AG04449 (cell line): ENCODE data around the gene HOXB8.

Experiments
- CTCF ChIA-PET: fragments of 350-600 bp; formaldehyde crosslinking; extraction: SDS; loops from one replicate; lab custom pipeline; 2021; ENCODE audit warnings: antibody characterized with exemption; lab: Yijun Ruan, JAX
- POLR2A ChIA-PET: fragments of 400-600, 350-600 bp; formaldehyde crosslinking; extraction: SDS; loops from one replicate; lab custom pipeline; 2020; ENCODE audit warnings: antibody characterized with exemption, inconsistent platforms; lab: Yijun Ruan, JAX
- DNase-seq: peaks from one replicate; pipeline ENCODE4 v3.0.0-alpha.2; 2010; ENCODE audit warnings: low read depth, low spot score
- H3K4me3 ChIP-seq: 2 replicates; pipeline ENCODE4 v1.5.1; 2011; ENCODE audit warnings: low read depth, mild to moderate bottlenecking, control low read depth, low read length
- TF ChIP-seq, protein P1 (sequence below): IDR thresholded peaks from one replicate; pipeline ENCODE4 v1.5.1; 2011; ENCODE audit warnings: mild to moderate bottlenecking, moderate library complexity, low read length, control low read depth, inconsistent platforms; ENCODE audit not compliant: insufficient read depth; ENCODE audit errors: missing control alignments

HOXB8 gene

DNA sequence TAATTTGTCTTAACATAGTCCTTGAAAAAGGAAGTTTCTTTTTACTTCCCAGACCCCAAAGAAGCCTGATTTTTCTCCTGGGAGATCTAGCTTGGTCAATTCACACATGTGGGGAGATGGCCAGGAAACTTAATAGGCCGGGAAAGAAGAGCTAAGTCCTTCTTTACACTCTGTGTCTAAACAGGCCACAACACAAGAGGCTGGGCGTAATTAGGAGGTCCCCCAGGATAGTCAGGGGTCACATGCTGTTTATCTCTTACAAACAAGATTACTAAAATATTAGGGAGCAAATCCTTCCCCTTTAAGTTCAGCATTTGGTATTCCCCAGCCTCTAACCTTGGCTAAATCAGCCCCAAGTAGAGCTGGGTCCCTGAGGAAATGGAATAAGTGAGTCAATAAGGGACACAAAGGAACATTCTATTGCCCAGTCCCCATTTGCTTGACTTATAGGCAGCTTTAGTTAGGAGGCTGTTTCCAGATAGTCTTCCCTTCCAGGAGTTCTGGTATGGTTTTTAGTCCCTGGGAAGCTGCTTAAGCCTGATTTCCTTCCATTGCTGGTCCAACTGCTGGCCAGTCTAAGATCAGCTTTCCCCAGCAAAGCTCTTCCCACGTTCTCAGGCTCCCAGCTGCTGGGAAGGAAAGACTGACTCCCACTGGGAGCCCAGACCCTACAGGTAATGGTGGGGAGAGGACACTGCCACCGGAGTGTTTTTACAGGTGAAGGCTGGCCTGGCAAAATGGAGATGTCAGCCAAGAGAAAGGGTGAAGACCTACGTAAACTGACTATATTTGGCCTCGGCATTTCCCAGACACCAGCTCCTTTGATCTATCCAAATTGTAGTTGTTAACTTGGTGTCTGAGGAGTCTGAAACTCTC is 25.1 kb upstream of the HOXB8 start:
- ChIA-PET CTCF (interaction anchor here (0.9 to 1.4 kb wide), 5 partner anchors 9 to 378 kb away, joined by 3 to 4 read pairs (median 3); partner anchors contain the start of gene HOXB9), POLR2A (no interaction called here)
- no peak overlapping the region for H3K4me3 ChIP-seq
- TF ChIP-seq, protein P1, sequence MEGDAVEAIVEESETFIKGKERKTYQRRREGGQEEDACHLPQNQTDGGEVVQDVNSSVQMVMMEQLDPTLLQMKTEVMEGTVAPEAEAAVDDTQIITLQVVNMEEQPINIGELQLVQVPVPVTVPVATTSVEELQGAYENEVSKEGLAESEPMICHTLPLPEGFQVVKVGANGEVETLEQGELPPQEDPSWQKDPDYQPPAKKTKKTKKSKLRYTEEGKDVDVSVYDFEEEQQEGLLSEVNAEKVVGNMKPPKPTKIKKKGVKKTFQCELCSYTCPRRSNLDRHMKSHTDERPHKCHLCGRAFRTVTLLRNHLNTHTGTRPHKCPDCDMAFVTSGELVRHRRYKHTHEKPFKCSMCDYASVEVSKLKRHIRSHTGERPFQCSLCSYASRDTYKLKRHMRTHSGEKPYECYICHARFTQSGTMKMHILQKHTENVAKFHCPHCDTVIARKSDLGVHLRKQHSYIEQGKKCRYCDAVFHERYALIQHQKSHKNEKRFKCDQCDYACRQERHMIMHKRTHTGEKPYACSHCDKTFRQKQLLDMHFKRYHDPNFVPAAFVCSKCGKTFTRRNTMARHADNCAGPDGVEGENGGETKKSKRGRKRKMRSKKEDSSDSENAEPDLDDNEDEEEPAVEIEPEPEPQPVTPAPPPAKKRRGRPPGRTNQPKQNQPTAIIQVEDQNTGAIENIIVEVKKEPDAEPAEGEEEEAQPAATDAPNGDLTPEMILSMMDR, result no peak
- no peak for DNase-seq

DNA sequence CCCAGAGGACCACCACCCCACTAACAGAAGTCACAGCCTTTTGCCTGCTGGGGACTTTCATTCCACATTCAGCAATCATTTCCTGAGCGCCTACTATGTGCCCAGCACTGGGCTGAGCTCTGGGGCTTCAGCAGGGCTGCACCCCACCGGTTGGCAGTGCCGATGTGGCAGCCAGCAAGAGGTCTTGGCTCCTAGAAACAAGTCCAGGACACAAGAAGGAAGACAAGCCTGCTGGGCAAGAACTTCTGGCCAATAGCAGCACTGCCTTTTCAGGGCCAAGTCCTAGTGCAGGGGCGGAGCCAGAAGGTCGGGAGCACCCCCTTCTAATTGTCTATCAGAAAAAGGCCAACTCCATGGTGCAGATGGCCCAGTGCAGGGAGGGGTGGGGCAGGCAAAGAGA is 24.0 kb upstream of the HOXB8 start:
- CTCF ChIA-PET, result interaction anchor here (1.4 kb wide), 1 partner anchor 13 kb away, joined by 3 read pairs; the partner anchor contains the start of gene HOXB9
- H3K4me3 ChIP-seq, result no peak overlapping the region
- TF ChIP-seq, protein P1, result no peak
- no peak for DNase-seq
- POLR2A ChIA-PET, result no interaction called here

DNA sequence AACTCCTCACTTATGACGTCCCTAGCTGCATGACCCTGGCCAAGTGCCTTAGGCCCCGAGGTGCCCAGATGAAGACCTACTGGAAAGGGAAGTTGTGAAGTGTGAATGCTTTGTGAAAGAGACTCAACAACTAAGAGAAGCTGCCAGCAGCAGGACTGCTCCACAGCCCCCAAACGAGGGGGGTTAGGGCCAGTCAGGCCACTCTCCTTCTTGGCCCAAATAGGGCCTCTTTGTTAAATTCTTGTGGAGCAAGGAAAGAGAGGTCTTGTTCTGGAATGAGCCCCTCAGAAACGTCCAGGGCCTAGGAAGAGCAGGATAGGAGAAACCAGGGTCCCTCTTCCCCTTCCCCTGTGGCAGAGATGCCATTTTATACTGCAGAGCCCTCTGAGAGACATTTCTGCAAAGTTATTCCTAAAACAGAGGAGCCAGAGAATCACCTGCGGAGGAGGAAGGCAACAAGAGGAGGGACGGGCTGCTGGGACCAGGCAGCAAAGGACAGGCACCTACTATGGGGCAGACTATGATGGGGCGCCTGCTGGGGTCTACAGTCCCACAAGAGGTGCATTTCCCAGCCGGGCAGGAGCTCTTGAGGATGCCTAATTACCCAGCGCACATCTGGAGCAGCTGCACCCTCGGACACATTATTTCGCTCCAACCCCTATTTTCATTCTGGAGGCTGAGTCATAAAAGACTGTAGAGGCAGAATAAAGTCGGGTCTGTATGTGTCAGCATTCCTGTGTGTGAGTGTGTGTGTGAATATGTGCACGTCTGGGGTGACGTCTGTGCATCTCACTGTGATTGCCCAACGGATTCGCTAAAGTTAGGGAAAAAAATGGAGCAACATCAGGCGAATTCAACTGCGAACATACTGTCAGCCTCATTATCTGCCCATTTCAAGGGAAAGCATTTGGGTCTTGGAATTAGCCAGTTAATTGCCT is 22.5 kb upstream of the HOXB8 start:
- peak; percentile 63 for DNase-seq
- TF ChIP-seq, protein P1, result no peak
- no peak overlapping the region for H3K4me3 ChIP-seq
- ChIA-PET CTCF (interaction anchor here (0.7 to 2.8 kb wide), 15 partner anchors 9 to 380 kb away, joined by 3 to 16 read pairs (median 6); partner anchors contain the start of genes HOXB5 and PRAC2), POLR2A (no interaction called here)

DNA sequence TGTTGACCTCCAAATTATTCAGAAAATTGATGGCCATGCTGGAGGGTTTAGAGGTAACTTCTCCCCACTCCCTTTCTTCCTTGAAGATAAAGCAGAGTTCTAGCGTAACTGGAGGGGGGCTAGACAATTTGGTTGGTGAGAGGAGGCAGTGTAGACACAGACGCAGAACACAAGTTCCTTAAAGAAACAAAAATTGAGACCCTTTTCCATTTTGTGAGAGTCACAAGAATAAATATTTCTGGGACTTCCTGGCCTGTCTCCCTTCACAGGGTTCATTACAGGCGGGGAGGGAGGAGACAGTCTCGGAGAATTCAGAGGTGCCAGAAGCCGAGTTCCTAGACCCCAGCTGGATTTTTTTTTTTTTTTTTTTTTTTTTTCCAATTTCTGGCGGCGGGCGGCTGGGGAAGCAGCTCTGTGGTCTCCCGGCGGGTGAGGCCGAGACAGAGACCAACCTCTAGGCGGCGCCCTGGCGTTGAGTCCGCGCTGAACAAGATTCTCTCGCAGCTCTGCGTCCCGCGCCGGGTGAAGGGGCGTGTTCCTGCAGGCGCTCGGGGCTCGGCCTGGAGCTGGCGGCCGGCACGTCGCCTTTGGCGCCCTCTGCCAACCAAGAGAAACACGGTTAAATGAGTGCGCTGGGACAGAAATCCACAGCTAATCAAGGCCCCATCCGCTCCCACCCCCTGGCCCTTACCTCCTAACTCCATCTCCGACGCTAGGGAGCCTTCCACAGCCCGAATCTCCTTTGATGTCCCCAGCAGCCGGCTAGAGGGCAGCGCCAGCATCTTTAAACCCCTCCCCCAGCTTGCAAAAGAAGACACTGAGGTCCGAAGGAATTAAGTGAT is 21.3 kb upstream of the HOXB8 start:
- POLR2A ChIA-PET, result no interaction called here
- CTCF ChIA-PET, result interaction anchor here (0.6 to 2.8 kb wide), 26 partner anchors 8 to 654 kb away, joined by 3 to 22 read pairs (median 5); partner anchors contain the start of genes HOXB5, HOXB9 and PRAC2
- TF ChIP-seq, protein P1, result peak; percentile 81
- DNase-seq, result no peak
- H3K4me3 ChIP-seq, result no peak overlapping the region

DNA sequence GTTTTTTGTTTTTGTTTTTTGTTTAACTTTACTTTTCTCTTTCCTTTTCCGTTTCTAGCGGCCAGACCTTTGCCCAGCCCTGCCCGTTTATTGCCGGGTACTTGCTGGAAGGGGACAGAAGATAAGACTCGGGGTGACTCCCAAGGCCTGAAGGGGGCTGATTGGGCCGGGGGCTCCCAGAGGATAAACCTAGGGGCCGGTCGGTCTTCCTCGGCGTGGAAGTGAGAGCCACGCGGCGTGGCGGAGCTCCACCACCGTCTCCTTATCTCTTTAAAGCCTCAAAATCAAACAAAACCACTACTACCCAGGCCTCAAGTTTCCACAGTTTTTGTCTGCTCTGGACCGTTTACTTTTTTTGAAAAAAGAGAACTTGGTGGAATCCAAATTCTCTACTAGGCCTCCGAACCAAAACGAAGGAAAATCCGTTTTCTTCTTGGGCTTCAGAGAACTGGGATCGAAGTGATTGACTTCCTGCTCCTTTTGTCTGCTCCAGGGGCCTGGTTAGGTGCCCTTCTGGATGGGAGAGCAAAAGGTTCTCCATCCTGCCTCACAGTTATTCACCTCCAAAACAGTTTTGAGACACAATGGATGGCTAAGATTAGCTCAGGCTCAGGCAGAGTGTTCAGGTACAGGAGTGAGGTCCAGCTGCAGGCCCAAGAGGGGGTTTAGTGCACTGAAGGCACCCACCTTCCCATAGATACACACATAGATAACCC is 19.6 kb upstream of the HOXB8 start:
- CTCF ChIA-PET, result interaction anchor here (0.9 to 2.8 kb wide), 4 partner anchors 9 to 244 kb away, joined by 3 to 22 read pairs (median 12); partner anchors contain the start of gene HOXB9
- TF ChIP-seq, protein P1, result no peak

More for the DNA sequence above, 19.6 kb upstream of the HOXB8 start:
- H3K4me3 ChIP-seq, result no peak overlapping the region
- DNase-seq, result no peak
- POLR2A ChIA-PET, result no interaction called here
